Caco-2 (cell line): ENCODE data around the gene PCDH15. TPM values are rescaled to one million over a fixed set of nuclear protein-coding genes. Genes with fewer than 3 reads are reported as not detected.

ENCODE experiments used
- BruUV-seq: library from RNA; stranded (reverse); fragments of 400-500 nt; replicated peaks from 2 replicates; lab custom pipeline; 2021; lab: Mats Ljungman, UMichigan
- CTCF ChIA-PET: fragments of 300-600 bp; sonication (Branson Sonifier 250); formaldehyde crosslinking; loops from one replicate; lab custom pipeline; 2022; ENCODE audit warnings: antibody characterized with exemption; lab: Charles Lee
- POLR2A ChIA-PET: fragments of 300-600 bp; sonication (Branson Sonifier 250); formaldehyde crosslinking; loops from one replicate; lab custom pipeline; 2022; ENCODE audit warnings: antibody characterized with exemption; lab: Charles Lee
- DNase-seq, 2 experiments: peaks; one replicate each; pipeline versions ENCODE4 v3.0.0 to v3.0.0-alpha.2; 2020 to 2022
- H3K27me3 ChIP-seq: replicated peaks from 2 replicates; pipeline ENCODE4 v1.6.0; 2011; ENCODE audit warnings: low read length; ENCODE audit not compliant: control insufficient read depth, insufficient read depth
- H3K36me3 ChIP-seq: 2 replicates; pipeline ENCODE4 v1.5.1; 2011; ENCODE audit warnings: low read length; ENCODE audit not compliant: control insufficient read depth, insufficient read depth
- H3K4me1 ChIP-seq: fragments of 250-450 bp; sonication (Bioruptor Pico); 2 replicates; pipeline ENCODE4 v1.5.1; 2020; ENCODE audit warnings: mild to moderate bottlenecking
- H3K4me3 ChIP-seq: 2 replicates; pipeline ENCODE4 v1.5.1; 2011; ENCODE audit warnings: low read depth, mild to moderate bottlenecking, control low read depth, low read length
- H3K9me3 ChIP-seq: fragments of 250-450 bp; sonication (Bioruptor Pico); 2 replicates; pipeline ENCODE4 v1.5.1; 2020; ENCODE audit warnings: mild to moderate bottlenecking, moderate library complexity
- H3K27ac Mint-ChIP-seq: one replicate; pipeline ENCODE4 v1.8.0; 2022; ENCODE audit warnings: mixed read lengths; ENCODE audit not compliant: unreplicated experiment
- H3K27me3 Mint-ChIP-seq: one replicate; pipeline ENCODE4 v1.8.0; 2022; ENCODE audit warnings: mixed read lengths; ENCODE audit not compliant: insufficient read depth, unreplicated experiment
- H3K36me3 Mint-ChIP-seq: one replicate; pipeline ENCODE4 v1.8.0; 2022; ENCODE audit warnings: mild to moderate bottlenecking, mixed read lengths; ENCODE audit not compliant: insufficient read depth, unreplicated experiment
- H3K4me1 Mint-ChIP-seq: one replicate; pipeline ENCODE4 v1.8.0; 2022; ENCODE audit warnings: low read depth, mixed read lengths; ENCODE audit not compliant: unreplicated experiment
- H3K4me3 Mint-ChIP-seq: one replicate; pipeline ENCODE4 v1.8.0; 2022; ENCODE audit warnings: mild to moderate bottlenecking, moderate library complexity, mixed read lengths; ENCODE audit not compliant: unreplicated experiment
- H3K9me3 Mint-ChIP-seq: one replicate; pipeline ENCODE4 v1.8.0; 2022; ENCODE audit warnings: mixed read lengths; ENCODE audit not compliant: unreplicated experiment
- intact Hi-C: fragments of 100-400 bp; cut with micrococcal nuclease; formaldehyde crosslinking; loops from one replicate; pipeline ENCODE4 v1.10.0; 2022; ENCODE audit not compliant: unreplicated experiment
- total RNA-seq: library from RNA; stranded (reverse); gene quantifications from 2 replicates; pipeline ENCODE4 v1.2.3, GENCODE V29; 2022
- TF ChIP-seq, protein P1 (sequence below), 2 experiments: fragments of 200-600 bp in 1 of 2; IDR thresholded peaks; 1 replicate in 1 of 2; 2 replicates in 1 of 2; pipeline versions ENCODE4 v1.5.1 to v1.8.0; 2011 to 2022; ENCODE audit warnings: antibody characterized with exemption in 1 of 2, control low read depth in 1 of 2, inconsistent platforms in 1 of 2, low read depth in 1 of 2, low read length in 1 of 2, mild to moderate bottlenecking in 1 of 2, moderate library complexity in 1 of 2; ENCODE audit not compliant: insufficient read depth in 1 of 2, severe bottlenecking in 1 of 2, unreplicated experiment in 1 of 2

PCDH15 gene
- total RNA-seq, 1 experiment from 2014 or later, result 0.02 TPM

DNA sequence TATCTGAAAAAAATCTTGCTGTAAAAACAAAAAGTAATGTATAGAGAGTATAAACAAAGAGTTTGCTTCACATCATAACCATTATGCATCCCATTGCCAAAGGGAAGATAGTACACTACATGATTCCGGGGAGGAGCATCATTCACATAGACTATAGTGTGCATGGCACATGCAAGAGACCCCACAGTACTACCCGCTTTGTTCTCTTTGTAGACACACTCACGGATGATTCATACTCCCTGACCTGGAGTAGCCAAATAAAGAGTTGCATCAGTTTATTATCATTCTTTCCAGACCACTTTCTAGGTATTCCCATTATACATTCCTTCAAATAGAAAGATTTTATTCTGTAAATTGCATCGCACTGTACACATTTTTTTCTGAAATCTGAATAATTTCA is 356.9 kb downstream of the PCDH15 start:
- DNase-seq, result no peak
- TF ChIP-seq, protein P1, sequence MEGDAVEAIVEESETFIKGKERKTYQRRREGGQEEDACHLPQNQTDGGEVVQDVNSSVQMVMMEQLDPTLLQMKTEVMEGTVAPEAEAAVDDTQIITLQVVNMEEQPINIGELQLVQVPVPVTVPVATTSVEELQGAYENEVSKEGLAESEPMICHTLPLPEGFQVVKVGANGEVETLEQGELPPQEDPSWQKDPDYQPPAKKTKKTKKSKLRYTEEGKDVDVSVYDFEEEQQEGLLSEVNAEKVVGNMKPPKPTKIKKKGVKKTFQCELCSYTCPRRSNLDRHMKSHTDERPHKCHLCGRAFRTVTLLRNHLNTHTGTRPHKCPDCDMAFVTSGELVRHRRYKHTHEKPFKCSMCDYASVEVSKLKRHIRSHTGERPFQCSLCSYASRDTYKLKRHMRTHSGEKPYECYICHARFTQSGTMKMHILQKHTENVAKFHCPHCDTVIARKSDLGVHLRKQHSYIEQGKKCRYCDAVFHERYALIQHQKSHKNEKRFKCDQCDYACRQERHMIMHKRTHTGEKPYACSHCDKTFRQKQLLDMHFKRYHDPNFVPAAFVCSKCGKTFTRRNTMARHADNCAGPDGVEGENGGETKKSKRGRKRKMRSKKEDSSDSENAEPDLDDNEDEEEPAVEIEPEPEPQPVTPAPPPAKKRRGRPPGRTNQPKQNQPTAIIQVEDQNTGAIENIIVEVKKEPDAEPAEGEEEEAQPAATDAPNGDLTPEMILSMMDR (IDR thresholded peaks at IDR 0.05; ENCODE audit: insufficient read depth in 1 of 2, low read depth in 1 of 2, low read length in 1 of 2, severe bottlenecking in 1 of 2, unreplicated experiment in 1 of 2), result no peak
- no TSS peak for BruUV-seq
- Histone ChIP-seq H3K4me1 (no peaks in the 10 kb centered on the region), H3K9me3 (no peaks in the 10 kb centered on the region), H3K4me3 (no peak overlapping the region), H3K36me3 (no peaks in the 10 kb centered on the region), H3K27me3 (no peaks in the 10 kb centered on the region)
- CTCF ChIA-PET, result no interaction called here
- H3K9me3 Mint-ChIP-seq, result no peaks in the 10 kb centered on the region
- POLR2A ChIA-PET, result no interaction called here
- H3K4me1 Mint-ChIP-seq, result no peaks in the 10 kb centered on the region
- no peak overlapping the region for H3K27ac Mint-ChIP-seq
- H3K4me3 Mint-ChIP-seq, result no peak overlapping the region
- H3K27me3 Mint-ChIP-seq, result no peaks in the 10 kb centered on the region
- intact Hi-C loops, result no loop called here
- H3K36me3 Mint-ChIP-seq, result no peaks in the 10 kb centered on the region

- Mint-ChIP-seq H3K4me1 (no peaks in the 10 kb centered on the region), H3K27me3 (no peaks in the 10 kb centered on the region), H3K4me3 (no peak overlapping the region), H3K27ac (no peak overlapping the region), H3K36me3 (no peaks in the 10 kb centered on the region), H3K9me3 (no peaks in the 10 kb centered on the region)
- Histone ChIP-seq H3K4me3 (no peak overlapping the region), H3K27me3 (no peaks in the 10 kb centered on the region), H3K4me1 (no peaks in the 10 kb centered on the region), H3K36me3 (no peaks in the 10 kb centered on the region), H3K9me3 (peaks cover 3% of the 10 kb centered on the region; the same call in 1 of the 2 replicates)
- no TSS peak for BruUV-seq
- TF ChIP-seq, protein P1 (IDR thresholded peaks at IDR 0.05; ENCODE audit: insufficient read depth in 1 of 2, low read depth in 1 of 2, low read length in 1 of 2, severe bottlenecking in 1 of 2, unreplicated experiment in 1 of 2), result no peak
- POLR2A ChIA-PET, result no interaction called here
- no peak for DNase-seq
- CTCF ChIA-PET, result no interaction called here
- intact Hi-C loops, result no loop called here
These were observed 359.8 kb downstream of the PCDH15 start for GRCh38 chr10:54441275-54441674.

GRCh38 chr10:54434782-54435181 is 366.2 kb downstream of the PCDH15 start:
- CTCF ChIA-PET, result no interaction called here
- BruUV-seq, result no TSS peak

More at GRCh38 chr10:54434782-54435181, 366.2 kb downstream of the PCDH15 start:
- H3K9me3 Mint-ChIP-seq, result no peaks in the 10 kb centered on the region
- no peak overlapping the region for H3K27ac Mint-ChIP-seq
- no peak overlapping the region for H3K4me3 Mint-ChIP-seq
- Histone ChIP-seq H3K9me3 (peaks cover 3% of the 10 kb centered on the region; the same call in 1 of the 2 replicates), H3K4me3 (no peak overlapping the region), H3K27me3 (no peaks in the 10 kb centered on the region), H3K36me3 (no peaks in the 10 kb centered on the region), H3K4me1 (no peaks in the 10 kb centered on the region)
- TF ChIP-seq, protein P1 (IDR thresholded peaks at IDR 0.05; ENCODE audit: insufficient read depth in 1 of 2, low read depth in 1 of 2, low read length in 1 of 2, severe bottlenecking in 1 of 2, unreplicated experiment in 1 of 2), result no peak
- H3K27me3 Mint-ChIP-seq, result no peaks in the 10 kb centered on the region
- POLR2A ChIA-PET, result no interaction called here
- intact Hi-C loops, result no loop called here
- no peaks in the 10 kb centered on the region for H3K36me3 Mint-ChIP-seq
- no peaks in the 10 kb centered on the region for H3K4me1 Mint-ChIP-seq
- no peak for DNase-seq
